Fibroblast of lung (primary cell): Measurements from ENCODE around the gene FGFR2. TPM values are rescaled to one million over a fixed set of nuclear protein-coding genes. Genes with fewer than 3 reads are reported as not detected.

Experiments used
- DNase-seq, 2 donors: peaks; one replicate each; pipeline versions ENCODE4 v3.0.0 to v3.0.0-alpha.2; 2010; ENCODE audit warnings: low read depth in 2 of 2
- H2AFZ ChIP-seq: 2 replicates; pipeline ENCODE4 v1.5.1; 2012; ENCODE audit warnings: low read length, control low read depth, inconsistent platforms
- H3K27ac ChIP-seq: 2 replicates; pipeline ENCODE4 v1.5.1; 2011; ENCODE audit warnings: low read length, control low read depth; ENCODE audit not compliant: insufficient read depth
- H3K27me3 ChIP-seq: 2 replicates; pipeline ENCODE4 v1.5.1; 2011; ENCODE audit warnings: mild to moderate bottlenecking, low read length; ENCODE audit not compliant: control insufficient read depth, insufficient read depth
- H3K36me3 ChIP-seq: 2 replicates; pipeline ENCODE4 v1.5.1; 2011; ENCODE audit warnings: low read length; ENCODE audit not compliant: control insufficient read depth, insufficient read depth
- H3K4me1 ChIP-seq: 2 replicates; pipeline ENCODE4 v1.5.1; 2011; ENCODE audit warnings: low read length; ENCODE audit not compliant: control insufficient read depth, insufficient read depth; ENCODE audit errors: extremely low read depth
- H3K4me2 ChIP-seq: 2 replicates; pipeline ENCODE4 v1.5.1; 2011; ENCODE audit warnings: low read length, control low read depth; ENCODE audit not compliant: insufficient read depth; ENCODE audit errors: extremely low read depth
- H3K4me3 ChIP-seq, 4 experiments: fragments of 200-600 bp in 1 of 4; sonication (generic) in 1 of 4; replicated peaks in 1 of 4; 2 replicates each; pipeline ENCODE4 v1.5.1; 2011 to 2016; ENCODE audit warnings: low read length in 4 of 4, low read depth in 3 of 4, mild to moderate bottlenecking in 3 of 4, control low read depth in 2 of 4, inconsistent platforms in 1 of 4, mixed read lengths in 1 of 4; ENCODE audit not compliant: insufficient read depth in 1 of 4; ENCODE audit errors: control extremely low read depth in 1 of 4
- H3K79me2 ChIP-seq: 2 replicates; pipeline ENCODE4 v1.5.1; 2012; ENCODE audit warnings: mild to moderate bottlenecking, low read length, inconsistent platforms; ENCODE audit not compliant: control insufficient read depth, insufficient read depth
- H3K9ac ChIP-seq: 2 replicates; pipeline ENCODE4 v1.5.1; 2011; ENCODE audit warnings: mild to moderate bottlenecking, low read length, control low read depth; ENCODE audit not compliant: insufficient read depth
- H3K9me3 ChIP-seq: 2 replicates; pipeline ENCODE4 v1.5.1; 2012; ENCODE audit warnings: low read depth, low read length; ENCODE audit not compliant: control insufficient read depth, insufficient read depth
- H4K20me1 ChIP-seq: 2 replicates; pipeline ENCODE4 v1.5.1; 2011; ENCODE audit warnings: low read length; ENCODE audit not compliant: control insufficient read depth, insufficient read depth; ENCODE audit errors: extremely low read depth
- CTCF ChIP-seq, 2 donors: IDR thresholded peaks in 1 of 2; conservative IDR thresholded peaks in 1 of 2; 1 replicate in 1 of 2; 2 replicates in 1 of 2; pipeline ENCODE4 v1.5.1; 2011 to 2012; ENCODE audit warnings: low read length in 2 of 2, control low read depth in 1 of 2, inconsistent platforms in 1 of 2, low read depth in 1 of 2, mild to moderate bottlenecking in 1 of 2
- EZH2 ChIP-seq: IDR thresholded peaks from 2 replicates; pipeline ENCODE4 v1.5.1; 2012; ENCODE audit warnings: low read length, control low read depth, mild to moderate bottlenecking; ENCODE audit errors: missing control alignments
- polyA plus RNA-seq, 2 donors: library from polyadenylated mRNA; depleted of rRNA in 1 of 2; stranded (reverse) in 1 of 2; unstranded in 1 of 2; fragments of >200 nt; gene quantifications; 2 replicates each; pipeline ENCODE4 v1.2.1, GENCODE V29; 2011 to 2012; ENCODE audit warnings: missing spikeins in 1 of 2
- total RNA-seq: library from RNA; depleted of rRNA; stranded (reverse); fragments of >200 nt; gene quantifications from 2 replicates; pipeline ENCODE4 v1.2.1, GENCODE V29; 2014

The FGFR2 gene
- total and polyA plus RNA-seq, 2 donors (not counting 1 experiment from before 2014, with no cell fraction given), result 0.10 to 0.17 TPM

- no peak overlapping the region for H3K27ac ChIP-seq
- H3K9ac ChIP-seq, result no peak overlapping the region
- TF ChIP-seq EZH2 (no peak), CTCF (conservative IDR thresholded peaks at IDR 0.05 in 1 of 2, IDR thresholded peaks at IDR 0.05 in 1 of 2; ENCODE audit: low read depth in 1 of 2, low read length in 2 of 2) (no peak)
- no peak for DNase-seq
- no peaks in the 10 kb centered on the region for H3K9me3 ChIP-seq
- H4K20me1 ChIP-seq, result no peaks in the 10 kb centered on the region
- no peak overlapping the region for H3K4me3 ChIP-seq
- H3K36me3 ChIP-seq, result no peaks in the 10 kb centered on the region
- H3K79me2 ChIP-seq, result no peaks in the 10 kb centered on the region
- H3K27me3 ChIP-seq, result no peaks in the 10 kb centered on the region
- no peak overlapping the region for H2AFZ ChIP-seq
- H3K4me2 ChIP-seq, result no peak overlapping the region
- no peaks in the 10 kb centered on the region for H3K4me1 ChIP-seq
These were observed 153.6 kb downstream of the FGFR2 start for GRCh38 chr10:121444520-121445165.

- no peak overlapping the region for H3K9ac ChIP-seq
- H3K36me3 ChIP-seq, result no peaks in the 10 kb centered on the region
- H2AFZ ChIP-seq, result no peak overlapping the region
- no peak overlapping the region for H3K4me2 ChIP-seq
- no peaks in the 10 kb centered on the region for H3K9me3 ChIP-seq
- no peaks in the 10 kb centered on the region for H3K27me3 ChIP-seq
- no peak for TF ChIP-seq EZH2
- no peak for TF ChIP-seq CTCF (conservative IDR thresholded peaks at IDR 0.05 in 1 of 2, IDR thresholded peaks at IDR 0.05 in 1 of 2; ENCODE audit: low read depth in 1 of 2, low read length in 2 of 2)
- no peaks in the 10 kb centered on the region for H3K79me2 ChIP-seq
- H3K4me3 ChIP-seq, result no peak overlapping the region
- H3K4me1 ChIP-seq, result no peaks in the 10 kb centered on the region
- no peaks in the 10 kb centered on the region for H4K20me1 ChIP-seq
- DNase-seq, result no peak
- no peak overlapping the region for H3K27ac ChIP-seq
These were observed 155.9 kb downstream of the FGFR2 start for GRCh38 chr10:121442086-121442935.

- no peaks in the 10 kb centered on the region for H3K9me3 ChIP-seq
- H3K9ac ChIP-seq, result no peak overlapping the region
- no peak for DNase-seq
- no peaks in the 10 kb centered on the region for H3K4me1 ChIP-seq
- no peak overlapping the region for H3K4me2 ChIP-seq
- H3K79me2 ChIP-seq, result no peaks in the 10 kb centered on the region
- no peak overlapping the region for H2AFZ ChIP-seq
- H4K20me1 ChIP-seq, result no peaks in the 10 kb centered on the region
- no peaks in the 10 kb centered on the region for H3K27me3 ChIP-seq
- H3K36me3 ChIP-seq, result no peaks in the 10 kb centered on the region
- H3K4me3 ChIP-seq, result no peak overlapping the region
- TF ChIP-seq CTCF (conservative IDR thresholded peaks at IDR 0.05 in 1 of 2, IDR thresholded peaks at IDR 0.05 in 1 of 2; ENCODE audit: low read depth in 1 of 2, low read length in 2 of 2) (no peak), EZH2 (no peak)
- H3K27ac ChIP-seq, result no peak overlapping the region
These were observed 157.8 kb downstream of the FGFR2 start for GRCh38 chr10:121440461-121440860.
